Mesenchymal stem cell (in vitro differentiated cells and primary cell): ENCODE data around the gene VSIG10. TPM values are rescaled to one million over a fixed set of nuclear protein-coding genes. Genes with fewer than 3 reads are reported as not detected.

Experiments
- DNase-seq: peaks from one replicate; pipeline ENCODE4 v3.0.0-alpha.2; 2013
- H2AFZ ChIP-seq: one replicate; pipeline ENCODE4 v1.6.1; 2013; ENCODE audit warnings: low read depth, mild to moderate bottlenecking, control low read depth, inconsistent platforms, low read length, moderate library complexity
- H2AK5ac ChIP-seq: 2 replicates; pipeline ENCODE4 v1.6.1; 2013; ENCODE audit warnings: low read length, moderate library complexity, mild to moderate bottlenecking, inconsistent platforms; ENCODE audit not compliant: severe bottlenecking
- H2BK120ac ChIP-seq: one replicate; pipeline ENCODE4 v1.6.1; 2013; ENCODE audit warnings: low read depth, mild to moderate bottlenecking, inconsistent platforms, low read length, moderate library complexity
- H2BK12ac ChIP-seq, 2 experiments: one replicate each; pipeline ENCODE4 v1.6.1; 2013; ENCODE audit warnings: inconsistent platforms in 2 of 2, low read length in 2 of 2, mild to moderate bottlenecking in 2 of 2, moderate library complexity in 2 of 2, control low read depth in 1 of 2
- H2BK15ac ChIP-seq: one replicate; pipeline ENCODE4 v1.6.1; 2013; ENCODE audit warnings: mild to moderate bottlenecking, low read depth, inconsistent platforms; ENCODE audit not compliant: poor library complexity, severe bottlenecking
- H2BK5ac ChIP-seq: 2 replicates; pipeline ENCODE4 v1.6.1; 2013; ENCODE audit warnings: low read depth, mild to moderate bottlenecking, low read length, control low read depth, inconsistent platforms; ENCODE audit not compliant: poor library complexity, severe bottlenecking
- H3K14ac ChIP-seq, 2 experiments: one replicate each; pipeline ENCODE4 v1.6.1; 2013; ENCODE audit warnings: inconsistent platforms in 2 of 2, low read length in 2 of 2, control low read depth in 1 of 2, mild to moderate bottlenecking in 1 of 2, moderate library complexity in 1 of 2
- H3K18ac ChIP-seq, 2 experiments: one replicate each; pipeline ENCODE4 v1.6.1; 2013; ENCODE audit warnings: inconsistent platforms in 2 of 2, low read length in 2 of 2, control low read depth in 1 of 2, low read depth in 1 of 2, mild to moderate bottlenecking in 1 of 2
- H3K23ac ChIP-seq, 2 experiments: one replicate each; pipeline ENCODE4 v1.6.1; 2013; ENCODE audit warnings: inconsistent platforms in 2 of 2, low read length in 2 of 2, mild to moderate bottlenecking in 2 of 2, moderate library complexity in 2 of 2, control low read depth in 1 of 2
- H3K27ac ChIP-seq: 2 replicates; pipeline ENCODE4 v1.5.1; 2013; ENCODE audit warnings: mild to moderate bottlenecking, moderate library complexity, low read length, control low read depth, inconsistent platforms; ENCODE audit not compliant: poor library complexity, severe bottlenecking
- H3K27me3 ChIP-seq, 2 experiments: 2 replicates each; pipeline versions ENCODE4 v1.6.1 to v1.7.0; 2013; ENCODE audit warnings: low read length in 2 of 2, mild to moderate bottlenecking in 2 of 2, moderate library complexity in 2 of 2, control low read depth in 1 of 2, inconsistent platforms in 1 of 2; ENCODE audit not compliant: control insufficient read depth in 1 of 2, insufficient read depth in 1 of 2
- H3K36me3 ChIP-seq, 2 experiments: 2 replicates each; pipeline versions ENCODE4 v1.6.1 to v1.7.0; 2013; ENCODE audit warnings: low read length in 2 of 2, control low read depth in 1 of 2, inconsistent platforms in 1 of 2, low read depth in 1 of 2, mild to moderate bottlenecking in 1 of 2; ENCODE audit not compliant: insufficient read depth in 2 of 2, control insufficient read depth in 1 of 2
- H3K4ac ChIP-seq, 2 experiments: one replicate each; pipeline ENCODE4 v1.6.1; 2013; ENCODE audit warnings: inconsistent platforms in 2 of 2, low read length in 2 of 2, mild to moderate bottlenecking in 2 of 2, moderate library complexity in 2 of 2, control low read depth in 1 of 2, low read depth in 1 of 2
- H3K4me1 ChIP-seq: 2 replicates; pipeline ENCODE4 v1.6.1; 2013; ENCODE audit warnings: low read depth, low read length, control low read depth; ENCODE audit not compliant: control insufficient read depth, insufficient read depth
- H3K4me2 ChIP-seq: 2 replicates; pipeline ENCODE4 v1.6.1; 2013; ENCODE audit warnings: low read length, mild to moderate bottlenecking, inconsistent platforms; ENCODE audit not compliant: poor library complexity, severe bottlenecking
- H3K4me3 ChIP-seq, 2 experiments: 2 replicates each; pipeline versions ENCODE4 v1.5.1 to v1.7.0; 2013; ENCODE audit warnings: low read length in 2 of 2, mild to moderate bottlenecking in 2 of 2, control low read depth in 1 of 2, low read depth in 1 of 2; ENCODE audit not compliant: insufficient read depth in 1 of 2
- H3K79me1 ChIP-seq: replicated peaks from 2 replicates; pipeline ENCODE4 v1.6.1; 2013; ENCODE audit warnings: mild to moderate bottlenecking, control low read depth, low read length, inconsistent platforms; ENCODE audit not compliant: poor library complexity, severe bottlenecking
- H3K9ac ChIP-seq: 2 replicates; pipeline ENCODE4 v1.7.0; 2013; ENCODE audit warnings: mild to moderate bottlenecking, low read length, moderate library complexity
- H3K9me3 ChIP-seq: 2 replicates; pipeline ENCODE4 v1.7.0; 2013; ENCODE audit warnings: mild to moderate bottlenecking, low read length; ENCODE audit not compliant: control insufficient read depth
- H4K8ac ChIP-seq: one replicate; pipeline ENCODE4 v1.6.1; 2013; ENCODE audit warnings: inconsistent platforms, mild to moderate bottlenecking, low read length, moderate library complexity
- H4K91ac ChIP-seq: one replicate; pipeline ENCODE4 v1.6.1; 2013; ENCODE audit warnings: mild to moderate bottlenecking, low read length, inconsistent platforms
- WGBS: methylation state at CpG from one replicate; pipeline ENCODE4 v1.1.7; 2013; ENCODE audit warnings: mixed read lengths; 5-methylcytosine and 5-hydroxymethylcytosine counted together
- small RNA-seq: library from polyadenylated mRNA; stranded (forward); fragments of <200 nt; extraction: miRNeasy Mini kit (QIAGEN cat#:217004); gene quantifications from one replicate; pipeline ENCODE3, GENCODE V24; 2013; ENCODE audit warnings: low read depth

Gene VSIG10

DNA sequence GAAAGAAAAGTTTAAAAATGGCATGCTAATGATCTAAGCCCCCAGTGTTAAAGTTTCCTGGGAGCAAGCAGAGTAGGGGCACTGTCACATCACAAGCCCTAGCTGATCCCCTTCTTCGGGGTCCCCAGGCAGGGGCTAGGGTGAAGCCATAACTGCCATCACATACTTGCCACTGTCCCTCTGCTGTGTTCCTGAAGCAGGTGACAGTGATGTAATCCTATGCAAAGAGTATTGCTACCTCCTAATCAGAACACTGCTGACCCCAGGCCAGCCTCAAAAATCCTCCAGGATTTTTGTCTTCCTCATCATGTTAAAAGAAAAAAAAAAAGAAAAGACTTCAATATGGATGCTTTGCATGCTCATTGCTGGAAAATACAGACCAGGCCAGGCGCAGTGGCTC, 88.5 kb downstream of the VSIG10 start:
- no peak overlapping the region for H4K8ac ChIP-seq
- H4K91ac ChIP-seq = no peak overlapping the region
- H2AFZ ChIP-seq = no peak overlapping the region
- no peak overlapping the region for H3K18ac ChIP-seq
- H3K4me2 ChIP-seq = no peak overlapping the region
- H2BK12ac ChIP-seq = no peak overlapping the region
- no peak for DNase-seq
- peaks cover 2% of the 10 kb centered on the region for H3K4me1 ChIP-seq
- WGBS = 100% methylated on average over 2 of the region's 2 CpGs
- H3K9me3 ChIP-seq = no peaks in the 10 kb centered on the region
- H2AK5ac ChIP-seq = no peak overlapping the region
- H3K4ac ChIP-seq = no peak overlapping the region
- no peak overlapping the region for H2BK15ac ChIP-seq
- peaks cover 4 to 14% of the 10 kb centered on the region in 2 experiments for H3K36me3 ChIP-seq
- H3K9ac ChIP-seq = no peak overlapping the region
- no peak overlapping the region for H2BK120ac ChIP-seq
- no peaks in the 10 kb centered on the region for H3K27me3 ChIP-seq
- H3K14ac ChIP-seq = no peak overlapping the region
- no peak overlapping the region for H3K23ac ChIP-seq
- peaks cover 18% of the 10 kb centered on the region for H3K79me1 ChIP-seq
- H2BK5ac ChIP-seq = no peak overlapping the region
- no peak overlapping the region for H3K27ac ChIP-seq
- H3K4me3 ChIP-seq = no peak overlapping the region

Small RNA genes lying within 50 kb of the gene (small RNA-seq; reads per million reads assigned to genes)
- not detected for gene AC131159.1
